GM21528 (cell line): ENCODE results near the gene CENPW.

Source experiments
- ATAC-seq: cut with Tn5 transposase; IDR thresholded peaks from one replicate; pipeline ENCODE4 v1.9.1; 2021; ENCODE audit warnings: mild to moderate bottlenecking, moderate library complexity; ENCODE audit not compliant: unreplicated experiment, low FRiP score

CENPW gene

DNA sequence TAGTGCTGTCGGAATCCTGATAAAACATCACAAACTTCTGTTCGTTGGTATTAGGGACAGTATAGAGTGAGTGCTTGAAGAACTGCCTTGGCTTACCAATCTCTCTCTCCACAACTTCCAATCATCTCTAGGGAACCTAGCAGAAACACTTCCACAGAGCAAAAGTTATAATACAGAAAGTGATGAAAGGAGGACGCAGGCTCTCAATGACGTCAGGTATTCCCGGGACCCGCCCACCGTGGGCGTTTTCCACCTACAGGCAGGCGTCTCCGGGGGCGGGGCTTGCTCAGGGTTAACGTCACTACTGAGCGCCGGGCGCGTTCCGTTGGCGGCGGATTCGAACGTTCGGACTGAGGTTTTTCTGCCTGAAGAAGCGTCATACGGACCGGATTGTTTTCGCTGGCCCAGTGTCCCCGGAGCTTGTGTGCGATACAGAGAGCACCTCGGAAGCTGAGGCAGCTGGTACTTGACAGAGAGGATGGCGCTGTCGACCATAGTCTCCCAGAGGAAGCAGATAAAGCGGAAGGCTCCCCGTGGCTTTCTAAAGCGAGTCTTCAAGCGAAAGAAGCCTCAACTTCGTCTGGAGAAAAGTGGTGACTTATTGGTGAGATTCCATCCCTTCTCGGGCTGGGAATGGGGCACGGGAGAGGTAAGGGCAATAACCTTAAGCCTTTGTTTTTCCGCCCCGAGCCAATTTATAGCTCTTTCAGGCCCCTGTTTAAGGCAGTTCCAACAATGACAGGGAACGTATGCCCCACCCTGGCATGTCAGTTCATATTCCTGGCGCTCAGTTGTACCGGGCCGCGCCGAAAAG is at the start of gene CENPW:
TSS of gene CENPW (plus strand) at position 320 of the 814 bp plus-strand sequence. CDS start at position 479, 159 bp downstream.
- peak; percentile 96 for ATAC-seq

DNA sequence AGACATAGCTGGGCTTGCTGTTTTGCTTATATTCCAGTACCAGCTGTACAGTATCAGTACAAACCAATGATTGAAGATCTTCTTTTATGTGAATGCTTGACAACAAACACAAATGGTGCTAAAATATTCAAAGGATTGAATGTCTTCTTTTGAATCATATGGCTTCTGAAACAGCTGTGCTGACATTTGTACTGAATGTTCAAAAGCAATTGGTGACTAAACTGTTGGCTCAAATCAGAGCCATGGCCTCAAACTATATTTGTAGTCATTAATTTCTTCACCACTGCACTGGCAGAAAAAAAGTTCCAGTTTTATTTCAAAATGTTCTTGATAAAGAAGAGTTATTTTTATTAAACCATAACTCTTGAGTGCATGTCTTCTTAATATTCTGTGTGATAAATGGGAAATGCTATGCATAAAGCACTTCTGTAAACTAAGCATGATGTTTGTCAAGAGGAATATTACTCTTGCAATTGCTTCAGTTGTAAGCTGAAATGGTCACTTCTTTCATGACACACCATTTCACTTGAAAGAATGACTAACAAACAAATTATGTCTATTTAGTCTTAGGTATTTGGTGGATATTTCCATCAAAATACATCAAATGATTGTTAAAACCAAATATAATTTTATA is 45.9 kb upstream of the CENPW start:
- no peak for ATAC-seq

DNA sequence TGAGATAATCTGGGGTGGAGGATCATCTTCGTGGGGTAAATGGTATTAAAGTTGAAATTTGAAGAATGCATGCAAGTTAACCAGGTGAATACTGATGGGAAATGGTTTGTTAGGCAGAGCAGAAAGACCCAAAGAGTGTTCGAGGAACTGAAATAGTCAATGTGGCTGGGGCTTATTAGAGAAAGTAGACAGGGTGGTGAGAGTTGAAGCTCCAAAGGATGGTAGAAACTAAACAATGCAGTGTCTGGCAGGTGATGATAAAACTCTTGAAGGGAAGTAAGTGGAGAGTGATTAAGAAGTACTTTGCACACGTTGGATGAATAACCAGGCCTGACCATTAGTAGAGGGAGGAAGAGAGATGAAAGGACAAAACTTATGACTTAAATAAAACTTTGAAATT is 39.8 kb upstream of the CENPW start:
- ATAC-seq = peak; percentile 46

DNA sequence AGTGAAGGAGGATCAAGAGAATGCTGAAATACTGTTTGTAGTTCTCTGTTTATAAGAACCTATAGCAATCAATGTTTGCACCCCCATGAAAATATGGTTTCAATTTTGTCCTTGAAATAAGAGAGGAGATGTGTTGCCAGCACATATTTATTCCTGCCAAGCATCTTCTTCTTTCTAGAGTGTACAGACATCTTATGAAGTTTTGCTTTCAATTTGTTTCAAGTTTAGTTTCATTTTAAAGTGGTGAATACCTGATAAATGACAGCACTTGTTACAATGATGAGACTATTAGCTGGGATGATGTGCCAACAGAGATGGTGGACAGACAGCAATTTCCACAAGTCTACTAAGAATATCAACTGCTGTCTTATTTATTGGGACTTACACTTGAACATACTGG is 39.2 kb upstream of the CENPW start:
- peak; percentile 88 for ATAC-seq

DNA sequence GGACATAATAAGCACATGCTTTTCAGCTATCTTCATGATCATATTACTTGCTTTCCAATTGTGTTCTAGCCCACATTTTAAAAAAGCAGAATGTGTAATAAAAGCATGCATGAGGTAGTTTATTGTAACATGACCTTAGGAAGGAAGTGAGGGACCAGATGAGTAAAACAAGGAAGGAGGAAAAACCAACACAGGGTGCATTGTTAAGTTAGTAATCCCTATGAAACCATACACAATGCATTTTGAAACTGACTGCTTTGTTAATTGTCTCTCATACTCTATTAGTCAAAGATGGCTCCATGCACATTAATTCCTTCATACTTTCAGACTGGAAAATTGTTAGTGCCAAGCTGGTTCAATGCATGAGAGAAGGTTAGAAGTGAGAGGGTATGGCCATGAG is 37.7 kb upstream of the CENPW start:
- ATAC-seq = no peak

DNA sequence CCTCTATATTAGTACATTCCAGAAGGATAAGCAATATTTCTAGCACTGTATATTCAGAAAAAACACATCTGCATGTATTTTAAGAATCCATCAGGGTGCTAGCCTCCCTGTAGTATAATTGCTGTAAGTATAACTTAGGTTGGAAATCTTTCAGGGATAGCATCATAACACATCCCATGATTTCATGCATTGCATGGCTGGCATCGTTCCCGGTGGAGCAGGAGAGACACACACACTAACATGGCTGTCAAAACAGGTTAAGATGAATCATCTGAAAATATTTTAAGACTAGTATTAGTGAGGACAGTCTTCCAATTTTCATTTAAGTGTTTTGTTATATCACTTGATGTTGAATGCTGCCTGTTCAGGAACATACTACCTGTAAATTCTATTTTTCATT is 32.1 kb upstream of the CENPW start:
- ATAC-seq = no peak

DNA sequence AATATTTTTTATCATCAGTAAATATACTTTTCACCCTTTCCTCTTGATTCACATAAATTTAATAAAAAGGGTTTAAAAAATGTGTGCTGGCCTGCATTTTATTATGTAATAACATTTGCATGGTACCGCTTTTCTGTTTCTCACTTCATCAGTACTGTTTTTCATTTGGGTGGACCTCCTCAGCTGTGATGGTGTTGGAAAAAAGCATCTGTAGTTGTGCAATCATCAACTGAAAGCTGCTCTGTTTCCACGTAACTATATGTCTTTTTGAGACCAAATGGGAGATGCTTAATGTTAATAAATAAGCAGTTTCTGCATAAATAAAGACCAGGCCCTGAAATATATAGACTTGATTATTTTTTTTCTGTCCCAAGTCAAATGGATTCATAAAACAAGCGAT is 31.6 kb upstream of the CENPW start:
- no peak for ATAC-seq

DNA sequence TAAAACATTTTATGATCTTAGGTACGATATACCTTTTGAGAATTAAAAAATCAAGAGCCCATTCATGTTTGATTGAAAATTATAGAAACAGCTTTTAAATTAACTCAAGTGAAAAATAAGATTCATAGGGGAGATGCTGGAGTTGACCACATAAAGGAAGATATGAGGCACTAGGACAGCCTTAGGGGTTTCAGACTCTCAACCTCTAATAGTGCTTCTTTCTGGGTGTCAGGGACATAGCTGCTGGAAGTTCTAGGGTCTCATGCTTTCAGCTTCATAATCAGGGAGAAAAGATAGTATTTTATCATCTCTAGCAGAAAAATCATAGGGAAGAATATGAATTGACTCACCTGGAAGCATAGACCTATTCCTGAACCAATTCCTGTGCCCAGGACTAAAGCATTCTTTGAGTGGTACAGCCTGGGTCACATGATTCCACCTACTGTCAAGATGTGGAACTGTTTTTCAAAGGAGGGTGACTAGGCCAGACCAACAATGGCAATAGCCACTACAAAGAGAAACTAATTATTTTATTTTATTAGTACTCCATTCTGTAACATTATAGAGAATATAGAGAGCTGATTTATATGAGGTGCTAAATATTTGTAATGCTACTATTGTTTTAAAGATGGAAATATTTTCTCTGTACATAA is 27.8 kb upstream of the CENPW start:
- ATAC-seq = peak; percentile 92

DNA sequence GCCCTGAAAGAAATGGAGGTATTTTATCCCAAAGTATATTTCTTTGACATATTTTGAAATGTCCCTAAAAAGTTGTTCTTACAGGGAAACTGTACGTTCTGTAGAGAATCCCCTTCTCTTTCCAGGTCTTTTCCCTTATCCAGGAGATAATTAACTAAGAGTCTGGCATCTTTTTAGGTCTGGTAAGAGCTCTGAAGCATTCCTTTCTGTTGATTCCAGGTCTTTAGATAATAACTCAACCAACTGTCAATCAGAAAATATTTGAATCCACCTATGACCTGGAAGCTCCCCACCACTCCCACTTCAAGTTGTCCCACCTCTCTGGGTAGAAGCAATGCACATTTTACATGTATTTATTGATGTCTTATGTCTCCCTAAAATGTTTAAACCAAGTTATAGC is 26.0 kb upstream of the CENPW start:
- no peak for ATAC-seq

DNA sequence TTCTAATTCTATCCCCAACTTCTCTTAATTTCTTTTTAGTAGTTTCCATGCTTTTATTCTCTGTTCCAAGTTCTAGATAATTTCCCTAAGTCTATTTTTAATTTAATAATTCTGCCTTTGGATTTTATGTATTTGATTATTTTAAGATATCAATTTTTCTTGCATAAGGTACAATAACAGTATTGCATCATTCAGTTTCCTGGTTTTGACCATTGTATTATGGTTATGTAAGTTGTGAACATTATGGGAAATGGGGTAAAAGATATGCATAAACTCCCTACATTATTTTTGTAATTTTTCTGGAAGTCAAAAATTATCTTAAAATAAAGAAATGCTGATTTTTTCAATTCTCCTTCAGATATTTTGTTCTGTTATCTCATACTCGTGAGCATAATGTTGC is 21.1 kb upstream of the CENPW start:
- no peak for ATAC-seq

DNA sequence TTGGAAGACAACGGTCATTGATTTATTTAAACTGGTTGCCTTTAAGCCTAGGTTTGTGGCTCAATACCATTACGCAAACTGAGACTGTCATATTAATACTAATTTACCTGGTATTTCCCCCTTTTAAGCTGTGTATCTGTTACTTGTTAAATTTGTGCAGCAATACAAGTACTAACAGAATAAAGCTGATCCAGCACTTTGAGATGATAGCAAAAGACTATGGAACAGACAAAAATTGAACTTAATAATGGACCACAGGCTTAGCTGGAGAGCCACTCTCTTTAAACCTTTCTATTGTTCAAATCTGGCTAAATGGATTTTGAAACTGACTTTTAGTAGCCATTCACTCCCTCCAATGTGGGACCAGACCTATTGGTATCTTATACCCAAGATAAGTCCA is 6.2 kb upstream of the CENPW start:
- ATAC-seq = no peak

DNA sequence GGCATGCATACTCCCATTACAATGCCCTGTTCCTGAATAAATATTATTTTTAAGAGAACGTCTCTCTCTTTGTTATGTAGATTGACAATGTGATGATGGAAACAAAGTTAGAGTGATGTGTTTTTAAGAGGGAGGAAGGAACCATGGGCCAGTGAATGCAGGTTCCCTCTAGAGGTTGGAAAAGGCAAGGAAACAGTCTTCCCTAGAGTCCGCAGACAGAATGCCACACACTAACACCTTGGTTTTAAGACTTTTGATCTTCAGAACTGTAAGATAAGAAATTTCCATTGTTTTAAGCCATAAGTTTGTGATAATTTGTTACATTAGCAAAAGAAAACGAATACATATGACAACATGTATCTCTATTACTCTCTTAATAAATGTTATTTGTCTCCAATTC is 4.7 kb upstream of the CENPW start:
- ATAC-seq = no peak

DNA sequence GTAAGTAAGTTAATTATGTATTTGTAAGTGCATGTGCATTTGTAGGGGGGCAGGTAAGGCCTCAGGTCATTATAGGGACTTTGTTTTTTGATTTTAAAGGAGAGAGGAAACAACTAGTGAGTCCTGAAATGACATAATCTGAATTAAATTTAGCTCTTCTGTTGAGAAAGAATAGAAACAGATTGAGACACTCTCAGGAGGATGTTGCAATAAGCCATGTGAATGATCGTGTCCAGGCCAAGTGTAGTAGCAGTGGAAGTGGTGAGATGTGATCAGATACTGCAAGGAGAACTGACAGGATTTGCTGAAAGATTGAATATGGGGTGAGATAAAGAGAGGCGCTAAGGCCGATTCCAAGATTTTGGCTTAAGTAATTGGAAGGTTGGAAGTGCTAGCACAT is 2.6 kb upstream of the CENPW start:
- no peak for ATAC-seq

DNA sequence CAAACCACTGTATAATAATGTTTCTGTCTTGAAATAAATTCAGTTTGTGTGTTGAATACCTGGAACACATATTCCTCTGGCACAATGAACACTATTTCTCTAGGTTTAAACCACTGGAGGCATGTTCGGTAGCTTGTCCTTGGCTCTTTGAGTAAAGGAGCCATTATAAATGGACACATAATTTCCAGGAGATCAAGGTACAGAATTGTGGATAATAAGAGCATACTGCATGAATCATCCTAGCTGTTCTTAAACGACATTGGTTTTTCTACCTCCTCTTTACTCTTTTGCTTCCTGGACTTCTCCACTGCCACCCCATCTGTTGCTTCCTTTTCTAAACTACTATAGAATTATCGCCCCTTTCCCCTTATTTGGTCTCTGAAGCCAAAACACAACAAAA is 1.2 kb downstream of the CENPW start:
- no peak for ATAC-seq

DNA sequence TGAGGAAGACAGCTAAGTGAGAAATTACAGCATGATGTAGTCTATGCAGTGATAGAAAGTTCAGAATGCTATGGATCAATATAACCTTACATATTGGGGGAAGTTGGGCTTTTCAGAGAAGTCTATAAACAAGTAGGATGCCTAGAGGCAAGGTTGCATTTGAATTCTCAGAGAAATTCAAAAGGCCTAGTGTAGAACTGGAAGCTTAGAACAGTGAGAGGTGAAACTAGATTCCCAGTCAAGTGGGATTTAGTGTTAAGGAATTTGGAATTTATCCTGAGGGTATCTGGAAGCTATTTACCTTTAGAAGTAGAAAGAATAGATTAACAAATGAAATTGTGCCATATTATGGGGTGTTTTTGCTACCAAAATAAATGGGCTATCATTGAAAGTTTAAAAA is 4.3 kb downstream of the CENPW start:
- ATAC-seq = no peak

DNA sequence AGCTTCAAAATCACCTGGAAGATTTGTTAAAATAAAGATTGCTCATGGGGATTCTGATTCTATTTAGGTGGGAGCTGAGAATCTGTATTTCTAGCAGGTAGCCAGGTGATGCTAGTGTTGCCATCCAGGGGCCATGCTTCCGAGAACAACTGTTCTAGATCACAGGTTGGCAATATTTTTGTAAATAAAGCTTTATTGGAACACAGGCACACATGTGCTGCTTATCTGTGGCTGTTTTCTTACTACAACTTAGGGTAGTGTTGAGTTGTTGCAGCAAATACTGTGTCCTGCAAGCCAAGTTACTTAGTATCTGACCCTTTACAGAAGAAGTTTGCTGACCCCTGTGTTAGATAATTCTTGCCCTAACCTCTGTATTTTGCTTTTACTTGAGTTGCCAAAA is 12.0 kb downstream of the CENPW start:
- ATAC-seq = no peak

DNA sequence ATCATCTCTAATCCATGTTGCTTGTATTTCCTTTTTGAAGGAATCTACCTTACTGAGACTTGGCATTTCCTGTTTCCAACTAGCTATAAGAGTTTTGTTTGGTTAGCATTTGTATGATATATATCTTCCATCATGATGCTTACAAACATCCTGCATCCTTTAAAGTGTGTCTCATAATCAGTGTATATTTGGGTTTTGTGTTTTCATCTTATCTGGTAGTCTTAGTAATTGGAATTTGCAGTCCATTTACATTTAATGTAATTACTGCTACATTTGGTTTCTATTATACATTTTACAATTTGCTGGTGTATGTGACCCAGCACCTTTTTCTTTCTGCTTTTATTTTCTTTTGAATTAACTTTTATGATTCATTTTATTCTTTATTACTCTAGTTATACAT is 12.6 kb downstream of the CENPW start:
- ATAC-seq = no peak

DNA sequence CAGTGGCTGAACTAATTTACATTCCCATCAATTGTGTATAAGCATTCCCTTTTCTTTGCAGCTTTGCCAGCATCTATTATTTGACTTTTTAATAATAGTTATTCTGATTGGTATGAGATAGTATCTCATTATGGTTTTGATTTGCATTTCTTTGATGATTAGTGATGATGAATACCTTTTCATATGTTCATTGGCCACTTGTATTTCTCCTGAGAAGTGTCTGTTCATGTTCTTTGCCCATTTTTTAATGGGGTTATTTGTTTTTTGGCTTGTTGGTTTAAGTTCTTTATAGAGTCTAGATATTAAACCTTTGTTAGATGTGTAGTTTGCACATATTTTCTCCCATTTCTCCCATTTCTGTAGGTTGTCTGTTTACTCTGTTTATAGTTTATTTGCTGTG is 16.6 kb downstream of the CENPW start:
- no peak for ATAC-seq

DNA sequence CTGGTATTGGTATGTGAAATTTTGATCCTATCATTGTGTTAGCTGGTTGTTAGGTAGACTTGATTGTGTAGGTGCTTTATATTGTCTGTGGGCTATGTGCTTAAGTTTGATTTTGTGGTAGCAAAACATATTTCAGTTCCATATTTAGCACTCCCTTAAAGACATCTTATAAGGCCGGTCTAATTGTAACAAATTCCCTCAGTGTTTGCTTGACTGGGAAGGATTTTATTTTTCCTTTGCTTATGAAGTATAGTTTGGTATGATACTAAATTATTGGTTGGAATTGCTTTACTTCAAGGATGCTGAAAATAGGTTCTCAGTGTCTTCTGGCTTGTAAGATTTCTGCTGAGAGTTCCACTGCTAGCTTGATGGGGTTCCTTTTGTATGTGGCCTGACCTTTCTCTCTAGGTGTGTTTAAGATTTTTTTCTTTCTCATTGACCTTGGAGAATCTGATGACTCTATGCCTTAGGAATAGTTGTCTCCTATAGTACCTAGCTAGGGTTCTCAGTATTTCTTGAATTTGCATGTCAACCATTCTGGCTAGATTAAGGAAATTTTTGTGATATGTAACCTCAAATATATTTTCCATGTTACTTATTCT is 20.1 kb downstream of the CENPW start:
- no peak for ATAC-seq

DNA sequence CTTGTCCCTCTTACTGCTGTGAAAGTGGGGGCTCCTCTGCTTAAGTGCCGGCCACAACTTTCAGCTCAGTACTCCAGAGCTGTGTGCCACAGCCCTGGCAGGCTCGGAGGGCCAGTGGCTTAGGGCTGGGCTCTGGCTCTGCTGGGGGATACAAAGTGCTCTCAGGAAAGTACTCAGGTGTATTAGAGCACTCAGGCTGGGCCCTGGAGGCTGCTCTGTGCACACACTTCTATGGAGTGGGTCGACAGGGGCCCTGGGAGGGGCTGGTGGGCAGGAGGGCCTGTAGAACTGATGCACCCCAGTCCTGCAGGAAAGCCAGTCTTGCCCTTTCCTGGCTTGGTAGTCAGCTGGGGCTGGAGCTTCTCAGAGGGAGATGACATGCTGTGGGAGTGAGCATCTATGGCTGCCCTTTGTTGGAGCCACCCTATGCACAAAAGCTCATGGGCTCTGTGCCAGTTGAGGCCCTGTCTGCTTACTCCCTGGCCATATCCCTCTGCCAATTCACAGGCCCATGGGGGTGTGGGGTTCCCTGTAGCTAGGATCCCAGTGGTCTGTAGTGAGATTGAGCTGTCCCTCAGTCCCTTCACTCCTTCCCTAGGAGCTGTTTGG is 22.0 kb downstream of the CENPW start:
- no peak for ATAC-seq

DNA sequence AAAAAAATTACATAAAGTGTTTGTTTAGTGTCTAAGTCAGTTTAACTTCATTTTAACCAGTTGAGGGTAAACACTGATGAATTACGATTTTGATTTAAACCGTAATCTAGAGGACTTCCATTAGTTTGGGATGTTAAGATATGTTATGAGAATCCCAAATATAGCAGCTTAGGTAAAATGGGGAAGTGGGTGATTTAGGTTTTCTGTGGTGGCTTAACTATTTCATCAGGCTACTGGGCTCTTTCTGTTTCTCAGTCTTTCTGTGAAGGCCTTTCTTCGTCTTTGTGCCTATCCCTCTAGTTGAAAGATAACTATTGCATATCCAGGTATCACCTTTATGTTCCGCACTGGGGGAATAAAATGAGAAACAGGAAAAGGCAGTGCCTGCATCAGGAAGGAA is 27.9 kb downstream of the CENPW start:
- ATAC-seq = no peak
